ENCODE data around the gene ADAMTS7. TPM values are rescaled to one million over a fixed set of nuclear protein-coding genes. Genes with fewer than 3 reads are reported as not detected.
"Not testable (repeated sequence)": the region's sequence is repeated elsewhere in the genome, so short reads cannot be mapped to it uniquely, and the experiment has no call there.

ADAMTS7 gene
- total RNA-seq, 1 donor from 2014 or later: 8.6 TPM

GRCh38 chr15:78737187-78737820, 74.0 kb downstream of the ADAMTS7 start:
- FAIRE-seq (no peak), DNase-seq (ENCODE audit: low spot score in 2 of 2) (no peak)

DNA sequence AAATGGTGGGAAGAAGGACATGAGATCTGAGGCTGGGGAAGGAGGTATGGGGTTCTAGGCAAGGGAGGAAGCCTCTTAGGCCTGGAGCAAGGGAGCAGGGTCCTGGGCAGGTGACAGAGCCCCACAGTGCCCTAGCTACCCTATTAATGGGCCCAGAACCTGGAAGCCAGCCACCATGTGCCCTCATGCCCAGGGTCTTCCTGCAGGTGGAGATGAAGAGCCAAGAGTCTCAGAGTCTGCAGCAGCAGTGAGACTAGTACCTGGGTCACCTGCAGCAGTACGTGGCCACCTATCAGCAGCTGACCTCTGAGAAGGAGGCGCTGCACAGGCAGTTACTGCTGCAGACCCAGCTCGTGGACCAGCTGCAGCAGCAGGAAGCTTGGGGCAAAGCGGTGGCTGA, 75.0 kb downstream of the ADAMTS7 start:
- not testable (repeated sequence) for FAIRE-seq

GRCh38 chr15:78734451-78735064, 76.7 kb downstream of the ADAMTS7 start:
- FAIRE-seq (no peak), DNase-seq (ENCODE audit: low spot score in 2 of 2) (no peak)

More for the DNA sequence above, 75.0 kb downstream of the ADAMTS7 start:
- DNase-seq (ENCODE audit: low spot score in 2 of 2): not testable (repeated sequence)

GRCh38 chr15:78732634-78733033, 78.6 kb downstream of the ADAMTS7 start:
- FAIRE-seq (no peak), DNase-seq (ENCODE audit: low spot score in 2 of 2) (no peak)

DNA sequence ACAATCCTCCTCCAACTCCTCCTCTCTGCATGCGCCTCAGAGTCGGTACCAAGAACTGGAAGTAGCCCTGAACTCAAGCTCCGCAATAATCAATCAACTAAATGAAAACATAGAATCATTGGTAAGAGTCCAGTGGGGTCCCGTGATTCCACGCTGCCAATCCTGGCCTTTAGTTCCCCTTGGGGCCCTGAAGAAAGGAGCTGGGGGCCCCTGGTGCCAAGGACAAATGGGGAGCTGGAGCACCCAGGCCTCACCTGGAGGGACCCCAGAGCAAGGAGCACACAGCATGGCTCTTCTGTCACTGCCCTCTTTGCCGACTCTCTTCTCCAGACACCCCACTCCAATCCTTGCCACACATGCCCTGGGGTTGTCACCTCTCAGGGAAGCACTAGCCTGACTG, 80.3 kb downstream of the ADAMTS7 start:
- no peak for FAIRE-seq
- no peak for DNase-seq (ENCODE audit: low spot score in 2 of 2)

DNA sequence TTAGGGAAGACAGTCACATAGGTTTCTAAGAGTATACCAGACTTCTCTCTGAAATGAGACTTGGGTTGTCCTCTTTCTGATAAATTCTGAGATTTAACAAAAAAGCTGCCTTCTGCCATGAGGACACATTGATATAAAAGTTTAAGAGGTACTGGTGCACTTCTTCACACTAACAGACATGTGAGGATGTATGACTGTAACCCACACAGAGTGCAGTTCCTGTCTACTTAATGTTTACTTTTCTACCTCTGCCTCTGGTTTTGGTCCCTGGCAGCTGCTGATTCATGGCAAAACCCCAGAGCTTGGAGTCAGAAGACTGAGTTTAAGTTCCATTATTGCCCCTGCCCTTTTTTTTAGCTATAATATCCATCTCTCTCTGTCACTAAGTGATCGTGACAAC, 82.8 kb downstream of the ADAMTS7 start:
- FAIRE-seq; DNase-seq (ENCODE audit: low spot score in 2 of 2): not testable (repeated sequence)

DNA sequence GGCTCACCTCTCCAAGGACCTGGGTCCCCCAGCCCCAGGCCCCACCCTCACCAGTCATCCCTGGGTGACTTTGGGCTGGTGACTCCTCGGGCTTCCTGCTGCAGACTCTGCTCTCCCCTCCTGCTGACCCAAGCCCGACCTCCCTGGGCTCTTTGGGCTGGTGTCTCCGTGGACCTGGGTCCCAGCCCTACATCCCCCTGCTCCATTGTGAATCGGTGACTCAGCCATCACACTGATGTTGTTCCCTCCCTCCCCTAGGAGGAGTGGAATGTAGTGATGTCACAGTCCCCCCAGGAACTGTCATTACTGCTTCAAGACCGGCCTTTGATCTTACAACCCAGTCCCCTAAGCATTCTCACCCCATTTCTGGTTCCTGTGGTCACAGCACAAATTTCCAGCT, 83.7 kb downstream of the ADAMTS7 start:
- FAIRE-seq: no peak
- DNase-seq (ENCODE audit: low spot score in 2 of 2): no peak

- FAIRE-seq: no peak
Observed at GRCh38 chr15:78726870-78727551, 84.3 kb downstream of the ADAMTS7 start.

DNA sequence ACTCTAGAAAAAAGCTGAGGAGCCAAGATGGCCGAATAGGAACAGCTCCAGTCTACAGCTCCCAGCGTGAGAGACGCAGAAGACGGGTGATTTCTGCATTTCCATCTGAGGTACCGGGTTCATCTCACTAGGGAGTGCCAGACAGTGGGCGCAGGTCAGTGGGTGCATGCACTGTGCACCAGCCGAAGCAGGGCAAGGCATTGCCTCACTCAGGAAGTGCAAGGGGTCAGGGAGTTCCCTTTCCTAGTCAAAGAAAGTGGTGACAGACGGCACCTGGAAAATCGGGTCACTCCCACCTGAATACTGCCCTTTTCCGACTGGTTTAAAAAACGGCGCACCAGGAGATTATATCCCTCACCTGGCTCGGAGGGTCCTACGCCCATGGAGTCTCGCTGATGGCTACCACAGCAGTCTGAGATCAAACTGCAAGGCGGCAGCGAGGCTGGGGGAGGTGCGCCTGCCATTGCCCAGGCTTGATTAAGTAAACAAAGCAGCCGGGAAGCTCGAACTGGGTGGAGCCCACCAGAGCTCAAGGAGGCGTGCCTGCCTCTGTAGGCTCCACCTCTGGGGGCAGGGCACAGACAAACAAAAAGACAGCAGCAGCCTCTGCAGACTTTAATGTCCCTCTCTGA, 91.3 kb downstream of the ADAMTS7 start:
- FAIRE-seq: not testable (repeated sequence)

More at GRCh38 chr15:78726870-78727551, 84.3 kb downstream of the ADAMTS7 start:
- no peak for DNase-seq (ENCODE audit: low spot score in 2 of 2)

DNA sequence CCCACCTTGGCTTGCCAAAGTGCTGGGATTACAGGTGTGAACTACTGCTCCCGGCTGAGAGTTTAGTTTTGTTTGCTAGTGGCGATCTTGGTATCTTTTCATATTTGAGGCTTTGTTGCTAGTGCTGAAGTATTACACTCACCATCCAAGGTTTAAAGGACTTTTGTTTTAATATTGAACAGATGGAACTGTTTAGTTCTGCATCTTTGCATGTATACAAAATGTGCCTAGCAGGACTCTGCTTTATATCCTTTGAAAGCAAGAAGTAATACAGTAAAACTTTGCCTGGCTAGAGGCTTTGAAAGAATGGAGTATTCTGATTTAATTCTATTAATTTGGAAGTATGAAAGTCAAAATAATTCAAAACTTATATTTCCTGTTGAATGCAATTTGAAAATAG, 92.4 kb downstream of the ADAMTS7 start:
- FAIRE-seq: no peak
- no peak for DNase-seq (ENCODE audit: low spot score in 2 of 2)

More for the DNA sequence above, 91.3 kb downstream of the ADAMTS7 start:
- not testable (repeated sequence) for DNase-seq (ENCODE audit: low spot score in 2 of 2)

- FAIRE-seq (no peak), DNase-seq (ENCODE audit: low spot score in 2 of 2) (no peak)
Observed at GRCh38 chr15:78717956-78718656, 93.2 kb downstream of the ADAMTS7 start.

DNA sequence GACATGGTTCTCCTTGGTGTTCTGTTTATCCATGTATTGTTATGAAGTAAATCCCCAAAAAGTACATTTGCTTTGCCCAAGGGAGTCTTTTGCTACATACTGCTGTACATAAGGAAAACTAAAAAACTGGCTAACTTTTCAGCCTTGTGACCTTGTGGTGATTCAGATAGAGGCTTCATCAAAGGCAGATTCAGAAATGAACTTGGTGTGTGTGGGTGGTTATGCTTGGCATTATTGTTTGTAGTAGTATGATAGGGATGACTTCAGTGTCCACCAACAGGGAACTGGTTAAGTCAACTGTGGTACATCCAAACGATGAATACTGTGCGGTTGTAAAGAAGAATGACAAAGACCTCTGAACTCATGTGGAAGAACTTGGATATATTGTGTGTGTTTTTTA, 94.6 kb downstream of the ADAMTS7 start:
- DNase-seq (ENCODE audit: low spot score in 2 of 2) (no peak), FAIRE-seq (no peak)

GRCh38 chr15:78715930-78716329, 95.3 kb downstream of the ADAMTS7 start:
- FAIRE-seq (no peak), DNase-seq (ENCODE audit: low spot score in 2 of 2) (no peak)

DNA sequence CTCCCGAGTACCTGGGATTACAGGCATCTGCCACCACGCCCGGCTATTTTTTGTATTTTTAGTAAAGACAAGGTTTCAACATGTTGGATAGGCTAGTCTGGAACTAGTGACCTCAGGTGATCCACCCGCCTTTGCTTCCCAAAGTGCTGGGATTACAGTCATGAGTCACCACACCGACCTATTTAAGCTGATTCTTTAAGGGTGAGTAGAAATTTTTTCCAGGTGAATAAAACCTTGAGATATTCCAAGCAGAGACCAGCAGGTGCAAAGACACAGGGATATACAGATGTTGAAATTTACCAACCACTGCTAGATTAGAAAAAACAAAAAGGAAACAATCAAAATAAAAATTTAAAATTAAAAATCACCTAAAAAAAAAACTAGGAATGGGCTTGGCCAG, 95.8 kb downstream of the ADAMTS7 start:
- FAIRE-seq: no peak

GRCh38 chr15:78714890-78715289, 96.4 kb downstream of the ADAMTS7 start:
- FAIRE-seq: no peak
- DNase-seq (ENCODE audit: low spot score in 2 of 2): no peak

More for the DNA sequence above, 95.8 kb downstream of the ADAMTS7 start:
- no peak for DNase-seq (ENCODE audit: low spot score in 2 of 2)

- DNase-seq (ENCODE audit: low spot score in 2 of 2) (no peak), FAIRE-seq (no peak)
Observed at GRCh38 chr15:78712797-78713515, 98.3 kb downstream of the ADAMTS7 start.

GRCh38 chr15:78711638-78712037, 99.6 kb downstream of the ADAMTS7 start:
- FAIRE-seq: no peak

DNA sequence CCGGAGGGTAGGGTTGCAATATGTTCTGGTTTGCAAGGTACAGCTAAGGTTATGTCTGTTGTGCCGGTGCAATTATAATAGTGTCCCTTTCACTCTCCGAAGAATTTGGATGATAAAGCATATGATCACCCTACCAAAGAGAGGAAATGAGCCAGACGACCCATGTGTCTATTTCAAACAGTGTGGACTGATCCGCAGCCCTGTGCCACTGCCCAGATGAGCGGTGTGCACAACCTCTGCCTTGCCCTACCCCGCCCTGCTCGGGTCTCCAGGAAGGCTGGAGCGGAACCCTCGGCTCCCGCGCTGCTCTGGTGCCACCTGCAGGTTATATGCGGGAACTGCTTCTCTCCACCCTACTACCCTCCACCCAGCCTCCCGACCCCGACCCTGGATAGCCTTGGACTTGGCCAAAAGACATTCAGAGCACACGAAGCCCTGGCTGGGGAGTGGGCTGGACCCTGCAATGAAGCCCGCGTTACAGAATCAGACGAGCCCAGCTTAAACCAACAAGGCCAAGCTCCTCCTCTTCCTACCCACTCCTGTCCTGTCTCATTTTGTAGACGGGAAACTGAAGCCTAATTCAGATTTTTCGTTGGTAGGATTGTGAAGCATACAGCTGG, 101.9 kb downstream of the ADAMTS7 start:
- FAIRE-seq (no peak), DNase-seq (ENCODE audit: low spot score in 2 of 2) (peak in 1 of 2 donors; percentile 45)

More at GRCh38 chr15:78711638-78712037, 99.6 kb downstream of the ADAMTS7 start:
- DNase-seq (ENCODE audit: low spot score in 2 of 2): no peak
